Lower lobe of right lung (tissue), 2 donors: ENCODE results near the gene UGGT2. TPM values are rescaled to one million over a fixed set of nuclear protein-coding genes. Genes with fewer than 3 reads are reported as not detected.

ENCODE experiments used
- ATAC-seq, 2 donors: fragments of 200-7000 bp; cut with Tn5 transposase; one replicate each; pipeline ENCODE4 v1.9.1; 2020 to 2022; ENCODE audit warnings: mild to moderate bottlenecking in 2 of 2, moderate library complexity in 2 of 2
- DNase-seq: peaks from one replicate; pipeline ENCODE4 v3.0.0-alpha.2; 2020
- H3K27ac ChIP-seq: fragments of 200-600 bp; one replicate; pipeline ENCODE4 v1.8.0; 2022
- H3K27me3 ChIP-seq: fragments of 200-600 bp; one replicate; pipeline ENCODE4 v1.8.0; 2022; ENCODE audit warnings: low read depth
- H3K36me3 ChIP-seq: fragments of 200-600 bp; one replicate; pipeline ENCODE4 v1.8.0; 2022; ENCODE audit warnings: mild to moderate bottlenecking
- H3K4me1 ChIP-seq: fragments of 200-600 bp; one replicate; pipeline ENCODE4 v1.8.0; 2022
- H3K4me3 ChIP-seq: fragments of 200-600 bp; one replicate; pipeline ENCODE4 v1.8.0; 2022; ENCODE audit warnings: mild to moderate bottlenecking
- H3K9me3 ChIP-seq: fragments of 200-600 bp; one replicate; pipeline ENCODE4 v1.8.0; 2022
- intact Hi-C: fragments of 100-400 bp; cut with DNase I; formaldehyde crosslinking; loops from one replicate; pipeline ENCODE4 v1.11.0; 2022
- total RNA-seq: library from RNA; stranded (reverse); fragmentation: NEBNext Ultra II Directional; extraction: Animal tissue kit (Norgen Biotek cat#: 25700); gene quantifications from one replicate; pipeline ENCODE4 v1.2.1, GENCODE V29; 2021
- TF ChIP-seq, protein P1 (sequence below): fragments of 200-600 bp; IDR thresholded peaks from one replicate; pipeline ENCODE4 v1.8.0; 2022; ENCODE audit warnings: antibody characterized with exemption, mild to moderate bottlenecking
- donor health status: DM: no; HTN: yes; CAD: no; lungs with severe emphysema.

Gene UGGT2
- total RNA-seq, 1 donor from 2014 or later = 18.0 TPM

DNA sequence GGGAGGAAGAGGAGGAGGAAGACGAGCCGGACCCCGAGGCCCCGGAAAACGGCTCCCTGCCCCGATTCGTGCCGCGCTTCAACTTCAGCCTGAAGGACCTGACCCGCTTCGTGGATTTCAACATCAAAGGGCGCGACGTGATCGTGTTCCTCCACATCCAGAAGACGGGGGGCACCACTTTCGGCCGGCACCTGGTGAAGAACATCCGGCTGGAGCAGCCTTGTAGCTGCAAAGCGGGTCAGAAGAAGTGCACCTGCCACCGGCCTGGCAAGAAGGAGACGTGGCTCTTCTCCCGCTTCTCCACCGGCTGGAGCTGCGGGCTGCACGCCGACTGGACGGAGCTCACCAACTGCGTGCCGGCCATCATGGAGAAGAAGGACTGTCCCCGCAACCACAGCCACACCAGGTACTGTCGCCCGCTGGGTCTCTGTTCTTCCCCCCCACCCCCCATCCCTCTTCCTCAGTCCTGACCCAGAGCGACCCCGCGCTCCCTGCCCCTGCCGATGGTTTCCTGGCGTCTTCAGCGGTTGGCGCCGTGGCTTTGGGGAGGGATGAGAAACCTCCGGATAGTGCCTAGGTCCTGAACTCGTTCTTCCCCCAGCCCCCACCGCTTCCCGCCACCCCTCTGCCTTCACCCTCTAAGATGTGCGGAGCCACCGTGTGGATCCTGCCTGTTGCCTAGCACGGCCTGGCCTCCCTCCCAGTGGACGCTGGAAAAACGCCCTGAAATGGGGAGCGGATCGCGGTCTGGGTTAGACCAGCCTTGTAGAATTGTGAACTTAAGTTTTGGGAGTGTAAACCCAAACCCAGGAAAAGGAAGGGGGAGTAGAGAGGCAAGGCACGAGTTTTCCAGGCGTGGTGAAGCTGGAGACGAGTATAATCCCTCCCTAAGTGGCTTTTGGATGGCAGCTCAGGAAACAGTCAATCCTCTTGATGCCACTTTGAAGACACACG lies 38.2 kb upstream of the UGGT2 start:
- intact Hi-C loops = no loop called here
- peak; percentile 44 for DNase-seq

DNA sequence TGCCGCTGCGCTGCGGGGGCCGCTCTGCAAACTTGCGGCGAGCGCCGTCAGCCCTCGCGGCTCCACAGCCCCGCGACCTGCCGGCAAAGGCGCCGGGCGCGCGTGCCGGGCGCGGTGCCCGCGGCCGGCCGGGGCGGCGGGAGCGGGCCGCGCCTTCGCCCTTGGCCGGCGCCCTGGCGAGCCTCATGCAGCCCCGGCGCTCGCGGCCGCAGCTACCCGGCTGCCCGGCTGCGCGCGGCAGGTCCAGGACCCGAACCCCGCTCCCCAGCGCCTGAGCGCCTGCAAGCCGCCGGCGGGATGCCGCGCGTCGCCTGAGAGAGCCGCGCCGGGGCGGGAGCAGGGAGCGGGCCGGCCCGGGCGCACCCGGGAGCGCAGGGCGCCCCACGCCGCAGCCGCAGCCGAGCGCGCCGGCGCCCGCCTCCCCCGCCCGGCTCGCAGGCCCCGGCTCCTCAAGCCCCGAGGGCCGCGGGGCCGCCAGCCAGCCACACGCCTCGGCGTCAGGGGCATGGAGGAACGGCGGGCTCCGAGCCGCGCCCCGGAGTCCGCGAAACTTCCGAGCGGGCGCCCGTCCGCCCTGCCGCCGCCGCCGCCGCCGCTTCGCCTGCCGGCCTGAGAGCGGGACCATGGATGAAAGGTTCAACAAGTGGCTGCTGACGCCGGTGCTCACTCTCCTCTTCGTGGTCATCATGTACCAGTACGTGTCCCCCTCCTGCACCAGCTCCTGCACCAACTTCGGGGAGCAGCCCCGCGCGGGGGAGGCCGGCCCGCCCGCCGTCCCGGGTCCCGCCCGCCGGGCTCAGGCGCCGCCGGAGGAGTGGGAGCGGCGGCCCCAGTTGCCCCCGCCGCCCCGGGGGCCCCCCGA lies 37.3 kb upstream of the UGGT2 start:
- peak overlapping the region; percentile 48 for H3K4me3 ChIP-seq
- H3K36me3 ChIP-seq = no peaks in the 10 kb centered on the region
- H3K4me1 ChIP-seq = peaks cover 11% of the 10 kb centered on the region
- H3K27me3 ChIP-seq = peaks cover 68% of the 10 kb centered on the region
- TF ChIP-seq, protein P1, sequence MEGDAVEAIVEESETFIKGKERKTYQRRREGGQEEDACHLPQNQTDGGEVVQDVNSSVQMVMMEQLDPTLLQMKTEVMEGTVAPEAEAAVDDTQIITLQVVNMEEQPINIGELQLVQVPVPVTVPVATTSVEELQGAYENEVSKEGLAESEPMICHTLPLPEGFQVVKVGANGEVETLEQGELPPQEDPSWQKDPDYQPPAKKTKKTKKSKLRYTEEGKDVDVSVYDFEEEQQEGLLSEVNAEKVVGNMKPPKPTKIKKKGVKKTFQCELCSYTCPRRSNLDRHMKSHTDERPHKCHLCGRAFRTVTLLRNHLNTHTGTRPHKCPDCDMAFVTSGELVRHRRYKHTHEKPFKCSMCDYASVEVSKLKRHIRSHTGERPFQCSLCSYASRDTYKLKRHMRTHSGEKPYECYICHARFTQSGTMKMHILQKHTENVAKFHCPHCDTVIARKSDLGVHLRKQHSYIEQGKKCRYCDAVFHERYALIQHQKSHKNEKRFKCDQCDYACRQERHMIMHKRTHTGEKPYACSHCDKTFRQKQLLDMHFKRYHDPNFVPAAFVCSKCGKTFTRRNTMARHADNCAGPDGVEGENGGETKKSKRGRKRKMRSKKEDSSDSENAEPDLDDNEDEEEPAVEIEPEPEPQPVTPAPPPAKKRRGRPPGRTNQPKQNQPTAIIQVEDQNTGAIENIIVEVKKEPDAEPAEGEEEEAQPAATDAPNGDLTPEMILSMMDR = no peak
- no peak overlapping the region for H3K27ac ChIP-seq
- intact Hi-C loops = no loop called here
- no peaks in the 10 kb centered on the region for H3K9me3 ChIP-seq
- ATAC-seq (peak; percentile 12 to 23), DNase-seq (no peak)

More for the DNA sequence above, 38.2 kb upstream of the UGGT2 start:
- ATAC-seq = peak; percentile 23 to 35
- Histone ChIP-seq H3K9me3 (no peaks in the 10 kb centered on the region), H3K4me3 (peak overlapping the region; percentile 48), H3K4me1 (peaks cover 11% of the 10 kb centered on the region), H3K36me3 (no peaks in the 10 kb centered on the region), H3K27me3 (peaks cover 68% of the 10 kb centered on the region), H3K27ac (no peak overlapping the region)
- TF ChIP-seq, protein P1 = no peak

DNA sequence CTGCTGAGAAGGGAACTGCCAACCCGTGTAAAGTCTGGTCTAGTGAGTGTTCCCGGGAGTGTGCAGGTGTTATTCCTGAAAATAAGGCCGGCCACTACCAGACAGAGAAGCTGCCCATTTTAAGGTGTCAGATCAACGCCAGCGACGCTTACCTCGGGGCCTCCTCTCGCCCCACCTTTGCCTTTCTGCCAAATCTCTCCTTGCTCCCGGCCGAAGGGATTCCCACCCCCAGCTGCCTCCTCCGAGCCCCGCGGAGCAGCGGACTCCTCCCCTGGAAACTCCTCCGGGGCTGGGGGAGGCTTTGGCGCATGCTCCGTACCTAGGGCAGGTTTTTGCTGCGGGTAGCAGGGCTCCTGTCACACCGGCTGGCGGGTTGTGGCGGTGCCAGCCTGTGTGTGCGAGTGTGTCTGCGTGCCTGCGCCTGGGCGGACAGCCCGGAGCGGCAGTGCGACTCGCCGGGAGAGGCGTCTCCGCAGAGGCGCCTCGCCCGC lies 36.6 kb upstream of the UGGT2 start, which contains the start of gene HS6ST3:
Gene HS6ST3 (plus strand): TSS at position 359 of the 491 bp plus-strand sequence.
- Histone ChIP-seq H3K4me3 (peak within 1 kb of the TSS; percentile 48), H3K27me3 (peaks cover 61% of the 10 kb centered on the region), H3K9me3 (no peaks in the 10 kb centered on the region), H3K27ac (no peak within 1 kb of the TSS), H3K4me1 (peaks cover 11% of the 10 kb centered on the region), H3K36me3 (no peaks in the 10 kb centered on the region)
- no peak for DNase-seq
- intact Hi-C loops = no loop called here
- peak; percentile 46 to 64 for ATAC-seq
- TF ChIP-seq, protein P1 = no peak

DNA sequence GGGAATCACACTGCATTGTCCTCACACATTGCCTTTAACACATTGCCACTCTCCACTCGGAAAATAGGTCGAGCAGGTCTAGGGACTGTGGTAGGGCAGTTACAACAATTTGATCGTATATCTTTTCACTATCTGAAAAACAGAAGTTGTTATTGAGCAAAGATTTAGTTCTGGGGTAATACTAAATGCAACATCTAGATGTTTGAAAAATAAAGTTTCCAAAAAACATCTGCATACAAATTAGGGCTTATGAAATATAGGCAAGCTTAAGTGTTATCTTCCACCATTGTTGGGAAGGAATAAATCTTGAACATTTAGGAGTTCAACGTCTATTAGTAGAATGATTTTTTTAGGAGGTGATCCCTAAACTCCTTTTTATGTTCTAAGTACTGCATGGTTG lies 35.9 kb upstream of the UGGT2 start:
- H3K27me3 ChIP-seq = peaks cover 55% of the 10 kb centered on the region
- H3K4me1 ChIP-seq = peaks cover 11% of the 10 kb centered on the region
- H3K9me3 ChIP-seq = no peaks in the 10 kb centered on the region
- no peak overlapping the region for H3K27ac ChIP-seq
- no peak for DNase-seq
- H3K36me3 ChIP-seq = no peaks in the 10 kb centered on the region
- H3K4me3 ChIP-seq = no peak overlapping the region
- intact Hi-C loops = no loop called here
- no peak for ATAC-seq
- TF ChIP-seq, protein P1 = no peak

DNA sequence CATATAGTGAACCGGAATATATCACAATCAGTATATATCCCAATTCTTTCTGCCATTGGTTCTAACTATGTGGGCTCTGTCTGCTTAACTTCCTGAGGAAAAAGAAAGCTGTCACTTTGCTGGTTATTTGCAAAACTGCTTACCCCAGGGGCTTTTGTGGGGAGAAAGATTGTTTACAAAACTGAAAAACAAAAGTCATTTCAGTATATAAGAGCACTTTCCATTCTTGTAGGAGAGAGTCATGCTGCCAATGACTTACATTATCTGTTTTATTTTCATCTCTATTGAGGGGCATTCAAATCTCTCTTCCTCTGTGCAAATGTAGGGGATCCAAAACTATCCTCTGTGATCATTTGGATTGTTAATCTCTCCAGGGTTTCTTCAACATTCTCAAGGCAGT lies 33.5 kb upstream of the UGGT2 start:
- TF ChIP-seq, protein P1 = no peak
- Histone ChIP-seq H3K27me3 (peaks cover 33% of the 10 kb centered on the region), H3K27ac (no peak overlapping the region), H3K4me1 (peaks cover 11% of the 10 kb centered on the region), H3K36me3 (no peaks in the 10 kb centered on the region), H3K9me3 (no peaks in the 10 kb centered on the region), H3K4me3 (no peak overlapping the region)
- intact Hi-C loops = no loop called here
- ATAC-seq (no peak), DNase-seq (no peak)
